IMR-90 (cell line): ENCODE data around the gene MKKS. TPM values are rescaled to one million over a fixed set of nuclear protein-coding genes. Genes with fewer than 3 reads are reported as not detected.
A peak's percentile ranks its signal among the peaks of the same experiment; 100 is the strongest.

Experiments
- ATAC-seq: fragments of 200-7000 bp; cut with Tn5 transposase; 2 replicates; pipeline ENCODE4 v1.9.1; 2020; ENCODE audit warnings: low read depth, mild to moderate bottlenecking, moderate library complexity
- BruUV-seq: library from RNA; stranded (reverse); fragments of 400-500 nt; replicated peaks from 2 replicates; lab custom pipeline; 2021; lab: Mats Ljungman, UMichigan
- CTCF ChIA-PET: fragments of 300-600 bp; formaldehyde crosslinking; extraction: SDS; loops from one replicate; lab custom pipeline; 2021; ENCODE audit warnings: antibody characterized with exemption; lab: Yijun Ruan, JAX
- POLR2A ChIA-PET: fragments of 300-600 bp; sonication (Branson Sonifier 250); formaldehyde crosslinking; loops from one replicate; lab custom pipeline; 2022; ENCODE audit warnings: antibody characterized with exemption; ENCODE audit not compliant: unreplicated experiment; lab: Charles Lee
- DNase-seq: peaks from one replicate; pipeline ENCODE4 v3.0.0; 2013
- H2AFZ ChIP-seq: replicated peaks from 2 replicates; pipeline ENCODE3; 2013; ENCODE audit warnings: low read length, mild to moderate bottlenecking; ENCODE audit not compliant: poor library complexity
- H2AK5ac ChIP-seq: 2 replicates; pipeline ENCODE4 v1.6.1; 2013; ENCODE audit warnings: low read depth, low read length, inconsistent platforms
- H2AK9ac ChIP-seq: replicated peaks from 2 replicates; pipeline ENCODE3; 2013; ENCODE audit warnings: mild to moderate bottlenecking, low read depth, low read length, moderate library complexity; ENCODE audit not compliant: poor library complexity
- H2BK120ac ChIP-seq: 2 replicates; pipeline ENCODE4 v1.6.1; 2013; ENCODE audit warnings: low read depth, low read length, inconsistent platforms
- H2BK15ac ChIP-seq: 3 replicates; pipeline ENCODE4 v1.6.1; 2013; ENCODE audit warnings: low read depth, low read length, inconsistent platforms
- H2BK20ac ChIP-seq: 2 replicates; pipeline ENCODE4 v1.6.1; 2013; ENCODE audit warnings: low read depth, mild to moderate bottlenecking, inconsistent platforms, low read length, moderate library complexity
- H2BK5ac ChIP-seq: 2 replicates; pipeline ENCODE4 v1.6.1; 2013; ENCODE audit warnings: mild to moderate bottlenecking, low read depth, low read length, inconsistent platforms; ENCODE audit not compliant: poor library complexity, severe bottlenecking
- H3K14ac ChIP-seq: replicated peaks from 2 replicates; pipeline ENCODE4 v1.6.1; 2013; ENCODE audit warnings: low read depth, low read length, inconsistent platforms
- H3K18ac ChIP-seq: 2 replicates; pipeline ENCODE4 v1.6.1; 2013; ENCODE audit warnings: low read depth, low read length, control low read depth
- H3K23ac ChIP-seq: 2 replicates; pipeline ENCODE4 v1.6.1; 2013; ENCODE audit warnings: low read depth, low read length, inconsistent platforms
- H3K27ac ChIP-seq: 2 replicates; pipeline ENCODE4 v1.5.1; 2013; ENCODE audit warnings: mild to moderate bottlenecking, control low read depth, low read length; ENCODE audit not compliant: insufficient read depth
- H3K27me3 ChIP-seq: 2 replicates; pipeline ENCODE4 v1.6.1; 2013; ENCODE audit warnings: low read length; ENCODE audit not compliant: control insufficient read depth, insufficient read depth
- H3K36me3 ChIP-seq: 2 replicates; pipeline ENCODE4 v1.6.1; 2013; ENCODE audit warnings: low read length, mixed read lengths; ENCODE audit not compliant: control insufficient read depth, insufficient read depth
- H3K4ac ChIP-seq: 2 replicates; pipeline ENCODE4 v1.6.1; 2013; ENCODE audit warnings: low read depth, low read length, inconsistent platforms
- H3K4me1 ChIP-seq: 2 replicates; pipeline ENCODE4 v1.6.1; 2013; ENCODE audit warnings: low read length, mixed read lengths; ENCODE audit not compliant: control insufficient read depth, insufficient read depth
- H3K4me2 ChIP-seq: 2 replicates; pipeline ENCODE4 v1.6.1; 2013; ENCODE audit warnings: low read depth, mild to moderate bottlenecking, control low read depth, low read length, moderate library complexity
- H3K4me3 ChIP-seq: 2 replicates; pipeline ENCODE4 v1.5.1; 2013; ENCODE audit warnings: low read depth, mild to moderate bottlenecking, control low read depth, low read length, moderate library complexity; ENCODE audit not compliant: insufficient read depth
- H3K56ac ChIP-seq: 2 replicates; pipeline ENCODE4 v1.6.1; 2013; ENCODE audit warnings: low read length, inconsistent platforms; ENCODE audit not compliant: insufficient read depth; ENCODE audit errors: extremely low read depth
- H3K79me1 ChIP-seq, 2 experiments: 2 replicates each; pipeline ENCODE4 v1.6.1; 2013; ENCODE audit warnings: low read length in 2 of 2, inconsistent platforms in 1 of 2, low read depth in 1 of 2
- H3K9ac ChIP-seq: 2 replicates; pipeline ENCODE4 v1.6.1; 2013; ENCODE audit warnings: low read depth, low read length, control low read depth
- H3K9me1 ChIP-seq: 2 replicates; pipeline ENCODE4 v1.6.1; 2013; ENCODE audit warnings: low read length, inconsistent platforms; ENCODE audit not compliant: insufficient read depth
- H3K9me3 ChIP-seq: 2 replicates; pipeline ENCODE4 v1.6.1; 2013; ENCODE audit warnings: low read length; ENCODE audit not compliant: control insufficient read depth, insufficient read depth
- H4K20me1 ChIP-seq: 2 replicates; pipeline ENCODE4 v1.6.1; 2013; ENCODE audit warnings: low read length, inconsistent platforms; ENCODE audit not compliant: insufficient read depth
- H4K5ac ChIP-seq: 2 replicates; pipeline ENCODE4 v1.6.1; 2013; ENCODE audit warnings: mild to moderate bottlenecking, low read depth, low read length, control low read depth
- H4K8ac ChIP-seq, 2 experiments: 2 replicates each; pipeline ENCODE4 v1.6.1; 2013; ENCODE audit warnings: low read depth in 2 of 2, low read length in 2 of 2, control low read depth in 1 of 2, inconsistent platforms in 1 of 2
- H4K91ac ChIP-seq: 2 replicates; pipeline ENCODE4 v1.6.1; 2013; ENCODE audit warnings: low read depth, low read length, inconsistent platforms; ENCODE audit not compliant: insufficient read depth
- CEBPB ChIP-seq: IDR thresholded peaks from 2 replicates; pipeline ENCODE4 v1.6.1; 2012; ENCODE audit warnings: low read depth, low read length, improper control_type of control experiment
- CHD1 ChIP-seq: IDR thresholded peaks from 2 replicates; pipeline ENCODE4 v1.6.1; 2012; ENCODE audit warnings: low read depth, low read length, improper control_type of control experiment
- FOS ChIP-seq: fragments of 150-350 bp; IDR thresholded peaks from 2 replicates; pipeline ENCODE4 v1.6.1; 2016; ENCODE audit warnings: low read depth, low read length
- MAZ ChIP-seq: IDR thresholded peaks from 2 replicates; pipeline ENCODE4 v1.6.1; 2012; ENCODE audit warnings: low read depth, mild to moderate bottlenecking, low read length, improper control_type of control experiment, moderate library complexity, borderline replicate concordance
- MXI1 ChIP-seq: IDR thresholded peaks from 2 replicates; pipeline ENCODE4 v1.6.1; 2012; ENCODE audit warnings: low read depth, mild to moderate bottlenecking, low read length, moderate library complexity, borderline replicate concordance
- POLR2A ChIP-seq: IDR thresholded peaks from 2 replicates; pipeline ENCODE4 v1.6.1; 2012; ENCODE audit warnings: mild to moderate bottlenecking, low read depth, low read length
- RAD21 ChIP-seq: IDR thresholded peaks from 2 replicates; pipeline ENCODE4 v1.6.1; 2012; ENCODE audit warnings: low read length, improper control_type of control experiment
- SMC3 ChIP-seq: fragments of 150-350 bp; IDR thresholded peaks from 2 replicates; pipeline ENCODE4 v1.6.1; 2016; ENCODE audit warnings: low read depth, mild to moderate bottlenecking, antibody characterized with exemption, low read length, moderate library complexity
- WGBS, 2 experiments: methylation state at CpG; one replicate each; pipeline versions ENCODE4 v1.1.5 to v1.1.7; 2013; ENCODE audit warnings: missing lambda C conversion rate in 2 of 2; ENCODE audit not compliant: insufficient read length in 1 of 2; ENCODE audit errors: extremely low coverage in 2 of 2; 5-methylcytosine and 5-hydroxymethylcytosine counted together
- dilution Hi-C: fragments of 300-500 bp; cut with HindIII; formaldehyde crosslinking; loops from one replicate; pipeline ENCODE4 v1.14.3; 2018; ENCODE audit warnings: low sequenced_read_pairs; ENCODE audit not compliant: unreplicated experiment
- in situ Hi-C: fragments of 300-500 bp; cut with MboI; formaldehyde crosslinking; loops from 3 replicates; pipeline ENCODE4 v1.14.3; 2019; ENCODE audit warnings: low sequenced_read_pairs, inconsistent platforms, mixed read lengths
- intact Hi-C: fragments of 100-400 bp; cut with micrococcal nuclease; formaldehyde crosslinking; loops from 2 replicates; pipeline ENCODE4 v1.10.0; 2022
- polyA plus RNA-seq, 3 experiments: library from polyadenylated mRNA; depleted of rRNA; stranded (reverse); fragments of >200 nt; gene quantifications; 2 replicates each; pipeline ENCODE4 v1.2.3, GENCODE V29; 2012; ENCODE audit warnings: low replicate concordance in 1 of 3
- total RNA-seq: library from RNA; depleted of rRNA; stranded (reverse); fragments of >200 nt; gene quantifications from 2 replicates; pipeline ENCODE4 v1.2.3, GENCODE V29; 2012
- TF ChIP-seq, protein P1 (sequence below): conservative IDR thresholded peaks from 2 replicates; pipeline ENCODE4 v1.5.1; 2012; ENCODE audit warnings: mild to moderate bottlenecking, low read depth, low read length, improper control_type of control experiment

Gene MKKS
- total and polyA plus RNA-seq, 2 of the 4 experiments (the other 2 are of a cell fraction), result 6.9 to 7.5 TPM

- Histone ChIP-seq H3K4ac (no peak overlapping the region), H3K56ac (no peak overlapping the region), H4K20me1 (no peaks in the 10 kb centered on the region), H2BK120ac (no peak overlapping the region), H3K23ac (no peak overlapping the region), H3K18ac (no peak overlapping the region), H4K91ac (no peak overlapping the region), H3K36me3 (no peaks in the 10 kb centered on the region), H2BK5ac (no peak overlapping the region), H3K4me1 (peaks cover 10% of the 10 kb centered on the region), H3K4me2 (no peak overlapping the region), H3K79me1 (no peaks in the 10 kb centered on the region; a peak in 1 of 4 replicates), H3K14ac (no peak overlapping the region), H4K8ac (no peak overlapping the region), H3K4me3 (no peak overlapping the region), H3K9ac (no peak overlapping the region), H3K27me3 (no peaks in the 10 kb centered on the region), H3K27ac (no peak overlapping the region), H3K9me3 (no peaks in the 10 kb centered on the region), H2AFZ (no peak overlapping the region), H2BK15ac (0 out of 3 replicates have a peak overlapping the region, but pooled peaks have one; percentile 7), H2AK5ac (no peak overlapping the region), H2AK9ac (no peak overlapping the region), H4K5ac (no peak overlapping the region), H2BK20ac (no peak overlapping the region), H3K9me1 (peaks cover 8% of the 10 kb centered on the region)
- dilution Hi-C loops, result no loop called here
- TF ChIP-seq POLR2A (no peak), MAZ (no peak), SMC3 (no peak), RAD21 (no peak), MXI1 (no peak), CEBPB (no peak), CHD1 (no peak), FOS (no peak)
- TF ChIP-seq, protein P1, sequence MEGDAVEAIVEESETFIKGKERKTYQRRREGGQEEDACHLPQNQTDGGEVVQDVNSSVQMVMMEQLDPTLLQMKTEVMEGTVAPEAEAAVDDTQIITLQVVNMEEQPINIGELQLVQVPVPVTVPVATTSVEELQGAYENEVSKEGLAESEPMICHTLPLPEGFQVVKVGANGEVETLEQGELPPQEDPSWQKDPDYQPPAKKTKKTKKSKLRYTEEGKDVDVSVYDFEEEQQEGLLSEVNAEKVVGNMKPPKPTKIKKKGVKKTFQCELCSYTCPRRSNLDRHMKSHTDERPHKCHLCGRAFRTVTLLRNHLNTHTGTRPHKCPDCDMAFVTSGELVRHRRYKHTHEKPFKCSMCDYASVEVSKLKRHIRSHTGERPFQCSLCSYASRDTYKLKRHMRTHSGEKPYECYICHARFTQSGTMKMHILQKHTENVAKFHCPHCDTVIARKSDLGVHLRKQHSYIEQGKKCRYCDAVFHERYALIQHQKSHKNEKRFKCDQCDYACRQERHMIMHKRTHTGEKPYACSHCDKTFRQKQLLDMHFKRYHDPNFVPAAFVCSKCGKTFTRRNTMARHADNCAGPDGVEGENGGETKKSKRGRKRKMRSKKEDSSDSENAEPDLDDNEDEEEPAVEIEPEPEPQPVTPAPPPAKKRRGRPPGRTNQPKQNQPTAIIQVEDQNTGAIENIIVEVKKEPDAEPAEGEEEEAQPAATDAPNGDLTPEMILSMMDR, result no peak
- intact Hi-C loops, result no loop called here
- POLR2A ChIA-PET, result no interaction called here
- CTCF ChIA-PET, result no interaction called here
- no TSS peak for BruUV-seq
- in situ Hi-C loops, result no loop called here
- 86% methylated on average over 1 of the region's 2 CpGs; no CpG with 5 or more reads in 1 of the 2 experiments for WGBS, 2 experiments
- no peak for ATAC-seq
- DNase-seq, result no peak
These were observed 60.0 kb downstream of the MKKS start for GRCh38 chr20:10374036-10374435.
